Head of caudate nucleus (tissue), 42 donors: ENCODE data around the gene SH3BGRL2.
A peak's percentile ranks its signal among the peaks of the same experiment; 100 is the strongest.
"Not testable (repeated sequence)": the region's sequence is repeated elsewhere in the genome, so short reads cannot be mapped to it uniquely, and the experiment has no call there.

Experiments
- DNase-seq, 42 donors: peaks; one replicate each; pipeline versions ENCODE4 v3.0.0 to v3.0.0-alpha.2; 2020 to 2021; ENCODE audit warnings: mixed read lengths in 7 of 42
- intact Hi-C: fragments of 100-400 bp; cut with DNase I; formaldehyde crosslinking; loops from one replicate; pipeline ENCODE4 v1.15.0; 2022

The SH3BGRL2 gene

GRCh38 chr6:79712616-79713135 is 81.5 kb downstream of the SH3BGRL2 start:
- intact Hi-C loops = loop anchor here (10.0 kb wide), 1 partner anchor 138 kb away; no protein-coding TSS in a partner anchor

DNA sequence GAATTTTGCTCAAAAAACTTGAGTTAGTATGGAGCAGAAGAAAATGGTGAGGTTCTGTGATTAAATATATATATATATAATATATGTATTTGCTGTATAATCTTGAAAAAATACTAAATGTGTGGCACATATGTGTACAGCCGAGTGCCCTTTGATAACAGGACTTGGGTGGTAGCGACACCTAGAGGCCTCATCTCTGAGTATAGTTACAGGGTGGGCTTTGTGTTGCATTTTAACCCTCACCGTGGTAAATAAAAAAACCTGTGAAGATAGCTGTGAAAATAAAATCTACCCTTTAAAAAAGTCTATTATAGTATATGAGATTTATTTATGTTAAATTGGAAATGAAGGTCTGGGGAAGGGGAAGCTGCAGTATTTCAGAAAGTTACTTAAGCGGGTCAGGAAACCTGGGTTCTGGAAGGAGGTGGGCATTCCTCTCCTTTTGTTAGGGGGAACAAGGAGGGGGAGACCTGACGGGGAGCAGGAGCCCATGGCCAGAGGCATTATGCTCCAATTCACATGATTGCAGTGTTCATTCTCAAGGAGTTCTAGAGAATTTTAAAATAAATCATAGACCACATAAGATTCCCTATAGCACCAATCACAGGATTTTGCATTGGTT is 82.7 kb downstream of the SH3BGRL2 start:
- intact Hi-C loops = loop anchor here (10.0 kb wide), 1 partner anchor 139 kb away; no protein-coding TSS in a partner anchor
- peak in 31 of 42 donors; percentile 26 to 82 (median 53) for DNase-seq

More at GRCh38 chr6:79712616-79713135, 81.5 kb downstream of the SH3BGRL2 start:
- DNase-seq = no peak

GRCh38 chr6:79717989-79718388 is 86.9 kb downstream of the SH3BGRL2 start:
- DNase-seq = no peak
- intact Hi-C loops = loop anchor here (10.0 kb wide), 1 partner anchor 143 kb away; no protein-coding TSS in a partner anchor

GRCh38 chr6:79718509-79719247 is 87.5 kb downstream of the SH3BGRL2 start:
- intact Hi-C loops = loop anchor here (10.0 kb wide), 1 partner anchor 144 kb away; no protein-coding TSS in a partner anchor

DNA sequence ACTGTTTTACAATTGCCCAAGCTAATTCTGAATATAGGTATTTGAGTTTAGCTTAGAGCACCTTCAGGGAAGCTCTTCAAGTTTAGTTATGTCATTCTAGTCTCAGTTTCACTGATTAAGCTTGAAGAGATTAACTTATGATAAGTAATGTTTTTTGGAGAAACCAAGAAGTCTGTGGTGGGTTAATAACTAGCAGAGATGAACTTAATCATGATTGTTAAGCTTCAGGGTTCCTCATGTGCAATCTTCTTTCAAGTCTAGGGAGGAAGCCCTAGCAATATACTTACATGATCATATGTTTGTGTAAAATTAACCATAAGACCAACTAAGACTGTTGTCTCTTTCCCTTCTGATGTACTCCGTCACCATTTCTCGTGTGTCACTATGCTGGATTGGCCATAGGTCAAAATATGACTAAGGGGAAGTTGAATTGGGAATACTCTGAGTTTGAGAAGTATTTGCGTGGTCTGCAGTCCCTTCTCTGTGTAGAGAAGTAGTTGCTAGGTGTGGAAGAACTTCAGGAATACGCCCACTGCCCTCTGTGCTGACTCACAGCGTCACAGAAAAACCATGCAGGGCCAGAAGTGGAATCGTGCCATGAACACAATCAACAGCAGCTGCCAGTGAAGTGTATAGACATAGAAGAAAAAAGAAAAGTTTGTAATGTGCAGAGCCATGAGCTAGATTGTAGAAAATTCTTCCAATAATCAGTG is 88.3 kb downstream of the SH3BGRL2 start:
- intact Hi-C loops = loop anchor here (10.0 kb wide), 1 partner anchor 145 kb away; no protein-coding TSS in a partner anchor
- DNase-seq = no peak

More at GRCh38 chr6:79718509-79719247, 87.5 kb downstream of the SH3BGRL2 start:
- DNase-seq = no peak

DNA sequence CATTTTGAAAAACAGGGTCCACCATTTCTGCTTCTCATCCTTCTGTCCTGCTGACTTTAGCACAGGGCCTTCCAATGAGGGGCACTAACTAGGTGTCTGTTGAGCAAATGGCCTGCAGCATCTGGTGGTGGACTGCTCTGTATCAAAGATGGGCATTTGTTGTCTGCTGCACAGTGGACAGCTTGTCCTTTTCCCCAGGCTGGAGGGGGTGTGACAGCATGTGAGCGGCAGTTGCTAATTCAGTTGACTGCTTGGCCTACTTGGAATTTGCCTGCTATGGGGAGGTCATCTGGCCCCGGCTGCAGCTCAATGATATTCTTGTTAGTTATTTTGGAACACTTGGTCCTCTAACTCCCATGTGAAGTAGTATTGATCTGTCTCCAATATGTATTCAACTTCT is 93.7 kb downstream of the SH3BGRL2 start:
- intact Hi-C loops = no loop called here
- DNase-seq = no peak

DNA sequence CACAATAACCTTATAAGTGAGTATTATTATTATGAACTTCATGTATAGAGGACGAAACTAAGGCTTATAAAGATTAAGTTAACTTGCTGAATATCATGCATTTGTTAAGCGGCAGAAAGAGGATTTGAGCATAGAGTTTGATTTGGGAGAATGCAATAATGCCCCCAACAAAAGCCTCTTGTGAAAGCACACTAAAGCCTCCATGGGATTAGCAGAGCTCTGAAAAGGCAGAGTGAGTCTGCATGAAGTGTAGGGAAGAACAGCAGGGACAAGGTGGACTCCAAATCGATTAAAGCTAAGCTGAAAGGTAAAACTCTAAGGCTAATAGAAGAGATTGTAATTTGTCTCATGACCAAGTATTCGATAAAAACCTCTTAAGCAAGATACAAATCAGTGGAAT is 100.3 kb downstream of the SH3BGRL2 start:
- DNase-seq = no peak
- intact Hi-C loops = no loop called here

DNA sequence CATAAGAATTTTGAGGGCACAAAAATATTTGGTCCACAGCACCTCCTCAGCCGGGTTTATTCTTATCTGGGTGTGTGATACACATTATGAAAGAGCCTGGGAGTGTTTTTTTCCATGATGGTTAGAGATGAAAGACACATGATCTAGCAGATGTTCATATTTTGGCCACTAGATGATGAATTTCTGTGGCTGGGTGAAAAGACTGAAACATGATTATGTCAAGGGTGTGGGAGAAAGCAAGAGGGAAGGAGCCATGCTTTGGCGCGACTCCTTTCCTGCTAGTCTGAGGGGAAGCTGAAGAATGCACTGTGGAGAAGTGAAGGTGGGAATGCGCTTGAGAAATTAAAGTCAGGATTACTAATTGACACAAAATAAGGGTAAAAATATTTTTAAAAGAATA is 102.3 kb downstream of the SH3BGRL2 start:
- intact Hi-C loops = no loop called here
- no peak for DNase-seq

DNA sequence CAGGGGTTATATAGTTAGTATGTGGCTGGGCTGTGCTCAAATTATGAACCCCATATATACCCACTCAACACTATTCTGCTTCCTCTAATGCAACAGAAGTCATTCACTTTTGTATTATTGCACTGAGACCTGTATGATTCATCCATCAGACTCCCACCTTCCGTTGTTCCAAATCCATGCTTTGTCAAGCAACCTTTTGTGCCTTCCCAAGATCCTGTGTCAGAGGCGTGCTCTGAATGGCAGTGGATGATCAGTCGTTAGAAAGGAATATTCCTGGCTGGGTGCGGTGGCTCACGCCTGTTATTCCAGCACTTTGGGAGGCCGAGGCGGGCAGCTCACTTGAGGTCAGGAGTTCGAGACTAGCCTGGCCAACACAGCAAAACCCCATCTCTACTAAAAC is 103.2 kb downstream of the SH3BGRL2 start:
- DNase-seq = peak in 12 of 42 donors; percentile 10 to 59 (median 36)
- intact Hi-C loops = no loop called here

DNA sequence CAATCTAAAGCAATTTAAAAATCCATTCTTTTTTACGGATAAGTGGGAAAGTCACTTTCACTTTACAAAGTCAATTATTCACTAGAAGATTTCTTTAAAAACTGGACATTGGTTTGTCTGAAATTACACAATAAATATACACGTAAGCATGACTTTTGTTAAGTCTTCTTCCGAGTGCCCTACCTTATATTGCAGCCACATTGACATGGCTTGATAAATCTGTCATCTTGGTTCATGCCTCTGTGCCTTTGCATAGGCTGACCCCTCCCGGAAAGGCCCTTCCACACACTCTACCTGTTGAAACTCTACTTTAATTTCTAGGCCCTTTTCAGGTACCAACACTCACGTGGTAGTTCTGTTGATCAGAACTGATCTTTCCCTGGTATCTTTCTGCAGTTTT is 104.1 kb downstream of the SH3BGRL2 start:
- intact Hi-C loops = no loop called here
- DNase-seq = no peak

DNA sequence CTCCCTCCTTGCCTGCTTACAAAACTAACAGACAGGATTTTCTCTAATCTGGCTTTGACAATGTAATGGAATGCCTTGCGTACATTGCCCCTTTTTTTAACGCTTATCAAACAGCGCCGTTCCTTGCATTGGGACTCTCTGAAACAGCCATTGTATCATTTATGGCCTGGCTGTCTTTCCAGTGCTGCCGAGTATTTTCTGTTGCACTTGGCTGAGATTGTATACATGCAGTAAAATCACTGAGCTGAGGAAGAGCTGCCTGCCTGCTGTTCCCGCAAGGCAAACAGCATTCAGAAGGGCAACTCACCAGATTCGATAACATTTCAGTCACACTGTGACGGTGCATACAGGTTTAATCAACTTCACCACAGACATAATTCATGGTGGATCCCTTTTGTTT is 106.0 kb downstream of the SH3BGRL2 start:
- DNase-seq = peak in 1 of 42 donors; percentile 10
- intact Hi-C loops = no loop called here

GRCh38 chr6:79742030-79742429 is 110.9 kb downstream of the SH3BGRL2 start:
- intact Hi-C loops = no loop called here
- DNase-seq = no peak

- DNase-seq, intact Hi-C loops: not testable (repeated sequence)
Measured at GRCh38 chr6:79745282-79745681, 114.2 kb downstream of the SH3BGRL2 start.

- intact Hi-C loops, DNase-seq: not testable (repeated sequence)
Measured at GRCh38 chr6:79746325-79746724, 115.2 kb downstream of the SH3BGRL2 start.

DNA sequence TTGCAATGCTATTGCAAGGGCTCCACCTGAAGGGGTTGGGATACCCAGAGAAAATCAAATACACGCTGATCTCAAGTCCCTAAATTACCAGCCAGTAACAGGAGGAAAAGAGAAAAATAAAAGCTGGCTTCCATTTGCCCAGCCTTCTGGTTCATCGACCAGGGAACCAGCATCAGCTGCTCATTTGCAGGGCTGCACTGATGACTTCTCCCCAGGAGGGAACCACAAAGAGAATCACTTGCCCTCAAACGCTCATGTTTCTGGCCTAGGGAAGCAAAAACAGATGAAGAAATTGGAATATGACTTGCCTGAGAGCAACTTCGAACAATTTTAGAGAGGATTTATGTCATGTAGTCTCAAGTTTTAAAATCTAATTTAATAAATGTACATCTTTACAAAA is 119.7 kb downstream of the SH3BGRL2 start:
- DNase-seq = no peak
- intact Hi-C loops = no loop called here
